NCI-H1930 (cell line): ENCODE results near the gene BOD1L2.
A peak's percentile ranks its signal among the peaks of the same experiment; 100 is the strongest.

Experiments
- DNase-seq, 2 experiments: peaks; one replicate each; lab custom pipeline; 2025; lab: John Stamatoyannopoulos, UW

Gene BOD1L2

GRCh38 chr18:57146956-57147636, at the start of gene BOD1L2:
TSS of gene BOD1L2 (plus strand) at chr18:57147087. CDS start at chr18:57147313, 226 bp downstream.
- no peak for DNase-seq

DNA sequence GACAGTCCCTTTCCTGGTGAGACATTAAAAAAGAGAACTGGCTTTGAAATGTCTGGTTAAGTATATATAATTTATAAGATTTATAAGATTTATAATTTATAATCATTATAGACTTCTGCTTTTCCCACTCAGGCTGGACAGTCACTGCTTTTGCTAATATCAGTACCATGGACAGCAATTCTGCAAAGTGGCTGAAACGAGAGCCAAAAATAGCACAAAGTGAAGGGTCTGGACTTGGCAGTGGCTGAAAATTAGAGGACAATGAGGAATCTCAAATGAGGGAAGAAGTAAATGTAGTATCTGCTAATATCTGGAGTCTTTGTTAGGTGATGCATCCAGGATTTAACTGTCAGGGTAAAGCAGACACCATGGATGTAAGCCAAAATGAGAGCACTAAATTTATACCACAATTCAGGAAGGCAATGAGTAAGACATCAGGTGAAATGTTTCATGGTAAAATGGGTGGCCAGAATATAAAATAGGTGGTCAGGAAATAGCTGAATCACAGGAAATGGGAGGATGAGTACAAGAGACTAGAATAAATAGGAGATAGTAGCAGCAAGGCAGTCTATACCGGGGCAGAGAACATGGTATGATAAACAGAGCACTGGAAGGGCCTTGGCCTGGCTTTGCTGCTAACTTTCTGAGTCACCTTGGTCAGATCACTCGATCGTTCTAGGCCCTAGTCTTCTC, 39.6 kb upstream of the BOD1L2 start:
- no peak for DNase-seq

- no peak for DNase-seq
Observed at GRCh38 chr18:57110290-57110689, 36.6 kb upstream of the BOD1L2 start.

- DNase-seq = no peak
Observed at GRCh38 chr18:57113799-57114420, 33.0 kb upstream of the BOD1L2 start.

- no peak for DNase-seq
Observed at GRCh38 chr18:57116598-57117132, 30.2 kb upstream of the BOD1L2 start.

DNA sequence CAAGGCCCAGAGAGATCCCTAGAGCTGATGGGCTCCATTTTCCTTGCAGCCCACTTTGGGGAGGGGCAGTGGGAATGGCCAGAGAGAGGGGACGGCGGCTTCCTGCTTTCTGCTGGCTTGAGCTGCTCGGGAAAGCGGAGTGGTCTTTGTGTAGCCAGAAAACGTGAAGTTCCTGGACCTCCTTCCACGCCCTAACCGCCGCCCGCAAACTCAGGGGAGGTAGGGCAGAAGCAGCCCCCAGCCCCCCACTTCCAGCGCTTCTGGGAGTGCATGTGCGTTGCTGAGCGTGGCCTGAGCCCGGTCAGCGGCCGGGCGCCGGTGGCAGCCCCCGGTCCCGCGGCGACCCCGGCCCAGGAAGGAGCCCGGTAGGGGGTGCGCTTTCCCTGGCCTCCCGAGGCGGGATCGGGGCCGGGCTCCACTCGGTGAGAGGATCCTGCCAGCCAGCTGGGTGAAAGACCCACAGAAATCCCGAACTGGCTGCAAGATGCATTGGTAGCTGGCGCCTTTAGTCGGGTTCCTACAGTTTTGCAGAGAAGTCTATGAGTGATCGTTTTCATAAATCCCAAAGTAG, 25.3 kb upstream of the BOD1L2 start:
- DNase-seq = no peak

DNA sequence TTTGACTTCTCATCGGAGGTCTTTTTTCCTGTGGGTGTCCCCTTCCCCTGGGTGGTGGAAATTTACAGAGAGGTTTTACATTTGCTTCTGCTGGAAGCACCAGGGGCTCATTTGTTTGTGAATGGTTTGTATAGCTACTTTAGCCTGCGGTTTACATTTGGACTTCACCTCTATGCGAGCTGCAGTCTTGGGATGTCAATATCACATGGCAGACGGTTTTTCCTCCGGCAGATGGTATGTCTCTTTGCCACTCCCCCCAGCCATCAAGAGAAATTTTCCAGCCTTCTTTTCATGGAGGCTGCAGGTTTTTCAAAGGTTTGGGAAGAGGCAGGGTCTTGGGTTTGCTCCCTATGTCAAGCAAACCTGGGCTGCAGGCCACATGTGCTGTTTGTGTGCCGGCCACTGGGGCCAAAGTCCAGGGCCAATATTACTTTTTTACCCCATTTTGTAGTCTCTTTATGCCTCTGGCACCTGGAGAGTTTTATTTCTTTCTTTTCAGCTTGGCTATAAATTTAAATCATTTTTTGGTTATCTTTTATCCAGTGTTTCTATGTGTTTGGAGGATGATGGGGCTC, 23.9 kb upstream of the BOD1L2 start:
- no peak for DNase-seq

- no peak for DNase-seq
Observed at GRCh38 chr18:57125627-57126026, 21.3 kb upstream of the BOD1L2 start.

DNA sequence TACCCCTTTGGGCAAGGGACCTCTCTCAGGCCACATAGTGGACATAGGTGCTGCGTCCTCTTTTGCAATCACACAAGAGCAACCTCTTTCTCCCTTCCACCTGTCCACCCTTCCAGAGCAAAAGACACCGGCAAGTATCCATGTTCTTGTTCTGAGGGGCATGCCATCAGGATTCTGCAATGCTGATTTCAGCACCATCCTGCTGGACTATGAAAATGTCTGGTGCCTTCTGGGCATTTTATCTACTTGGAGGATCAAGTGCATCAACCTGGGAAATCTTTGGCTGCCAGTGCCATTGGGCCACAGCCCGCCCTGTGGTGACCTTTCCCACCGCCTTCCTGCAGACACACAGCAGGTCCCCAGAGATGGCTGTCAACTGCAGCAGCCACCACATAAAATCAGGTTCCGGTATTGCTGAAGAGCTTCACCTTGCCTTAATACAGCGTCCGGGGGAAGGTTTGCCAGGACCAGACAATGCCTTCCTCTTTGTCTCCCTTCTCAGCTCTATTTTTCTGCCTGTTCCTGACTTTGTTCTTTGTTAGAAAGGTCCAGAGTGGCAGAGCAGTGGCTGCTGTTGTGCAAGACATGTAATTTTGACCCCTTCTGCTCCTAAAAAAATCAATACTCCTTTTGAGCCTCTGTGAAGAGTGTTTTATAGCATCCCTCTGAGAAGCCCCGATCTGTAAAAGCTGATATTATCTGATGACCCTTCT, 18.5 kb upstream of the BOD1L2 start:
- DNase-seq = no peak

DNA sequence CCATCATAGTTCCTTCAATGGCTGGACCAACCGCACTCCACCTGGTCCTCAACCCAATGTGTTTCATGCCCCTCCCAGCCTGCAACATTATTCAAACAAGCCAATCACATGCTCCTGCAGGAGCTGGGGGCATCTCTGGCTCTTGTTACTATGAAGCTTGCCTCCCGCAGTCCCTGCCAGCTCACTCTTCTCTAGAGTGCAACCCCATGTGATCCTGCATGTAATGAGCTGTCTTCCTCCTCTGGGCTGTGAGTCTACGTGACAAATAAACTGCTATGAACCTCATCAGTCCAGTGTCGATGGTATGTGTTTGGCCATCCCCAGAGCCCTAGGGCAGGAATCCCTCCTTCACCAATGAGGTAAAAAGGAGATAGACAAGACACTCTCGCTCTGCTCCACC, 15.8 kb upstream of the BOD1L2 start:
- DNase-seq = no peak

- no peak for DNase-seq
Observed at GRCh38 chr18:57131782-57132181, 15.1 kb upstream of the BOD1L2 start.

GRCh38 chr18:57134618-57135135, 12.2 kb upstream of the BOD1L2 start:
- no peak for DNase-seq

DNA sequence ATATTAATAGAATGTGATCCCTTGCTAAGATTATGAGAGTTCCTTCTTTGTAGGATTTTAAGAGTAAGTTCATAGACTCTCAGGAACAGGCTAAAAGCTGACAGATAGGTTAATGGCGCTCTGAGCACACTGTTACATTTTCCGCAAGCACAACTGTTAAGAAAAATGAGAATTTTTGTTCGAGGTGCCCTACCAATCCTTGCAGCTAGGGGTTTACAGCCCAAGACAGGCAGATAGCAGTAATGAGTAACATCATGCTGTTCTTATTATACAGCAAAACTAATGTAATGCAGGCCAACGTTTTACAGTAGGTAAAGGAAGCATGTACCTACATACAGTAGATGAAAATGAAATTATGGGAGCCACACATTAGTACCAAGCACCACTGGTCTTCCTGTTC, 11.2 kb upstream of the BOD1L2 start:
- no peak for DNase-seq

GRCh38 chr18:57137847-57138246, 9.0 kb upstream of the BOD1L2 start:
- no peak for DNase-seq

DNA sequence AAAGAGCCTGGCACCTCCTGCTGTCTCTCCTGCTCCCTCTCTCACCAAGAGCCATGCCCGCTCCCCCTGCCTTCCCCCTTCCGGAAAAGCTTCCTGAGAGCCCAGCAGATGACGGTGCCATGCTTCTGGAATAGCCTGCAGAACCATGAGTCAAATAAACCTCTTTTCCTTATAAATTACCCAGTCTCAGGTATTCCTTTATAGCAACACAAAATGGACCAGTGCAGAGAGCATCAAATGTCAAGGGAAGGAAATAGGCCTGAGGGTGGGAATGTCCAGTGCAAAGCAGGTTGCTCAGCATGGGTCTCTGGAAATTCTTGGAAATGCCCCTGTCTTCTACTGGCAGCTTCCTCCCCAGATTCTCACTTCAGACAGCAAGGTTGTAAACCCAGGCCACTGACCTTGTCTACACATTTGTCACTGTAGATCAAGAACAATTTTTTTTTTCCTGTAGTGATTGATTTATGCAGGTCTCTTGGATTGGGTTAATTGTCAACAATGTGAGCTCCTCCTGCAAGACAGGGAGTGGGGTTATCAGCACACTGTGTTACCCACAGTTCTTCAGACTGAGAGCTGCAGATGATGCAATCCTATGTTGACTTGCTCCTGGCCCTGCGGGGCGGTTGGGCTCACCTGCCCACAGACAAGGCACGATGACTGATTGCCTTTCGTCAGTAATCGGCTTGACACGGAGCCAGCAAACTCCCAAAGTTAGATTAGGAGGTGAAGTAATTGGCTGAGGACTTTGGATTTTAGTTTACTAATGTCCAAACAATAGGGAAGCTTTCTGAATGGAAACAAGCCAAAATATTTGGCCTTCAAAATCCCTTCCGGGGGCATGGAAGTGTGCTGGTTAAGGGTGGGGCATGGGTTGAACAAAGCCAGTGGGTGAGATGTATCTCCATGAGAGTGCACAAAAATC, 5.4 kb upstream of the BOD1L2 start:
- DNase-seq = peak in 1 of 2 experiments; percentile 20

GRCh38 chr18:57142324-57142723, 4.6 kb upstream of the BOD1L2 start:
- no peak for DNase-seq

DNA sequence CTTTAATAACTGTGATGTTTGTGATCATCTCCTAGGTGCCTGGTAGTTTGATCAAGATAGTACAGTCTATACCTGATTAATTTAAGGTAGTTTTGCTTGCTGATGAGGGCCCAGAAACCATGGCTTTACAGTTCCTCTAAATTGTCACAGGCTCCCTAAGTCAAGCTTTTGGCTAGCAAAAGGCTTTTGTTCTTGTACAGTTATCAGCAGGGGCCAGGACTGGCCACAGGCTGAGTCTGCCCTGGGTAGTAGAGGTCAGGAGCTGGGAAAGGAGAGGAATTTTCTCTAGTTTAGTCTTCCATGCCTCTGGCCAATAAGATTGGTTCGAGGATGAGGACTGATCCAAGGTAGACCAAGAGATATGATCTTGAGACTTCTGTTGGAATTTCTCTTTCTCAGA, 3.6 kb upstream of the BOD1L2 start:
- DNase-seq = no peak

- no peak for DNase-seq
Observed at GRCh38 chr18:57148263-57148662, 1.4 kb downstream of the BOD1L2 start.

DNA sequence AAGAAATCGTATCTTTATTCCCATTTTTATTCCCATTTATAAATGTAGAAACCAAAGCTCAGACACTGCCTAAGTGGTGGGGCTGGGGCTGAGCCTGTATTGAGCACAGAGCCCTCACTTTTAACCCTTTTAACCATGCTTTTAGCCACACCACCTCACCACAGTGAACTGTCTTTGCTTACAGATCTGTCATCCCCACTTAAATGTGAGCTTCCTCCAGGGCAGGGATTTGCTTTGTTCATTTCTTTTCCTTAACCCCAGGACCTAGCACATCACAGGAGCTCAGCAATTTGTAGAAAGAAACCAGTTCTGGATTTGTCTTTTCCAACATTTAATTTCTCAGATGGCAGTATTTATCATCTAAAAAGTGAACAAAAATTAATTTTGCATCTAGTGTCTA, 2.2 kb downstream of the BOD1L2 start:
- DNase-seq = no peak

DNA sequence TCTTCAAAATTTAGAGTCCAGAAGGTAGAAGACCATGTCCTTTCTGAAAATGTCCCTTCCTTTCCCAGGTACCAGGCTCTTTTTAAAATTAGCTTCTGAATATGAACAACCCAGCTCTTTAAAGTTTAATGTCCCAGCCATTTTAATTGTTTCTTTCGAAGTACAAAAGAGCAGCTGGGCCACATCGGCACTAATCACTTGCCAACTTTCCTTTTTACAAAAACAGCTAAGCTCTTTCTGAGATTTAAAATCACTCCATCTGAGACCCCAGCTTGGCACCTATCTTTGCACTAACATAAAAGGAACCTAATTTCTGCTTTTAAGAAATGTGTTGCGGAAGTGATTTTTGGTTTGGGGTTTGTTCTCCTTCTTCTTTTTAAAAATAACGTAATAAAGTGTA, 2.6 kb downstream of the BOD1L2 start:
- DNase-seq = no peak
